HepG2 (cell line): ENCODE measurements around the gene PXDC1. TPM values are rescaled to one million over a fixed set of nuclear protein-coding genes. Genes with fewer than 3 reads are reported as not detected.

ENCODE experiments used
- ELF1 ChIP-seq: sonication (generic); formaldehyde crosslinking; IDR thresholded peaks from 2 replicates; pipeline ENCODE4 v1.4.0; 2020; ENCODE audit warnings: missing genetic modification reagents
- HNRNPL ChIP-seq: fragments of 200-400 bp; formaldehyde crosslinking; IDR thresholded peaks from 2 replicates; pipeline ENCODE4 v1.6.1; 2017; ENCODE audit warnings: mild to moderate bottlenecking, low read depth, low read length
- HNRNPLL ChIP-seq: fragments of 200-400 bp; formaldehyde crosslinking; IDR thresholded peaks from 2 replicates; pipeline ENCODE4 v1.6.1; 2017; ENCODE audit warnings: mild to moderate bottlenecking, low read depth, low read length; ENCODE audit not compliant: poor library complexity, severe bottlenecking
- HOXA5 ChIP-seq: sonication (generic); formaldehyde crosslinking; IDR thresholded peaks from 2 replicates; pipeline ENCODE4 v1.4.0; 2020; ENCODE audit warnings: missing genetic modification reagents
- HOXA9 ChIP-seq: sonication (generic); formaldehyde crosslinking; IDR thresholded peaks from 2 replicates; pipeline ENCODE4 v1.8.1; 2022; ENCODE audit warnings: missing genetic modification reagents, mild to moderate bottlenecking, moderate library complexity, borderline replicate concordance
- KAT7 ChIP-seq: IDR thresholded peaks from 2 replicates; pipeline ENCODE4 v1.6.1; 2018; ENCODE audit warnings: borderline replicate concordance, missing compliant biosample characterization
- KDM1A ChIP-seq: IDR thresholded peaks from 2 replicates; pipeline ENCODE4 v1.6.1; 2016; ENCODE audit warnings: missing compliant biosample characterization
- NONO ChIP-seq, 2 experiments: fragments of 450-650 bp in 1 of 2; sonication (generic) in 1 of 2; formaldehyde crosslinking in 1 of 2; IDR thresholded peaks in 1 of 2; conservative IDR thresholded peaks in 1 of 2; 2 replicates each; pipeline versions ENCODE4 v1.6.1 to v1.8.0; 2017 to 2022; ENCODE audit warnings: mild to moderate bottlenecking in 1 of 2, missing genetic modification reagents in 1 of 2, moderate library complexity in 1 of 2
- NPAS2 ChIP-seq: sonication (generic); formaldehyde crosslinking; IDR thresholded peaks from 2 replicates; pipeline ENCODE4 v1.8.0; 2022; ENCODE audit warnings: mild to moderate bottlenecking, missing genetic modification reagents, borderline replicate concordance
- PCBP1 ChIP-seq: fragments of 200-400 bp; formaldehyde crosslinking; IDR thresholded peaks from 2 replicates; pipeline ENCODE4 v1.6.1; 2017; ENCODE audit warnings: mild to moderate bottlenecking, low read depth, low read length, borderline replicate concordance
- SALL2 ChIP-seq: sonication (generic); formaldehyde crosslinking; IDR thresholded peaks from 2 replicates; pipeline ENCODE4 v1.8.1; 2023; ENCODE audit warnings: mild to moderate bottlenecking, missing genetic modification reagents, inconsistent platforms
- SIN3B ChIP-seq: fragments of 150-350 bp; IDR thresholded peaks from 2 replicates; pipeline ENCODE4 v1.6.1; 2014; ENCODE audit warnings: low read length
- SRSF4 ChIP-seq: fragments of 200-400 bp; formaldehyde crosslinking; IDR thresholded peaks from one replicate; pipeline ENCODE4 v1.6.1; 2018; ENCODE audit warnings: mild to moderate bottlenecking, low read depth, low read length, moderate library complexity; ENCODE audit not compliant: poor library complexity, severe bottlenecking
- U2AF1 ChIP-seq: fragments of 200-400 bp; formaldehyde crosslinking; optimal IDR thresholded peaks from 2 replicates; pipeline ENCODE3; 2017; ENCODE audit warnings: mild to moderate bottlenecking, low read depth, low read length
- XRCC5 ChIP-seq: fragments of 200-400 bp; formaldehyde crosslinking; optimal IDR thresholded peaks from 2 replicates; pipeline ENCODE3; 2017; ENCODE audit warnings: mild to moderate bottlenecking, low read length
- ZFP36L2 ChIP-seq: sonication (generic); formaldehyde crosslinking; IDR thresholded peaks from 2 replicates; pipeline ENCODE4 v1.4.0; 2020; ENCODE audit warnings: missing genetic modification reagents
- ZNF468 ChIP-seq: sonication (generic); formaldehyde crosslinking; IDR thresholded peaks from 2 replicates; pipeline ENCODE4 v1.8.0; 2022; ENCODE audit warnings: mild to moderate bottlenecking, moderate library complexity, missing genetic modification reagents
- ZNF552 ChIP-seq: sonication (generic); formaldehyde crosslinking; IDR thresholded peaks from 2 replicates; pipeline ENCODE4 v1.9.0; 2022; ENCODE audit warnings: missing genetic modification reagents, mild to moderate bottlenecking, borderline replicate concordance
- ZNF558 ChIP-seq: sonication (generic); formaldehyde crosslinking; IDR thresholded peaks from 2 replicates; pipeline ENCODE4 v1.9.0; 2022; ENCODE audit warnings: mild to moderate bottlenecking, missing genetic modification reagents, borderline replicate concordance
- ZNF660 ChIP-seq: sonication (generic); formaldehyde crosslinking; IDR thresholded peaks from 2 replicates; pipeline ENCODE4 v1.5.1; 2020; ENCODE audit warnings: mild to moderate bottlenecking, low read depth, missing genetic modification reagents, borderline replicate concordance
- ZNF772 ChIP-seq: sonication (generic); formaldehyde crosslinking; IDR thresholded peaks from 2 replicates; pipeline ENCODE4 v1.5.0; 2020; ENCODE audit warnings: mild to moderate bottlenecking, missing genetic modification reagents
- ZNF879 ChIP-seq: sonication (generic); formaldehyde crosslinking; IDR thresholded peaks from 2 replicates; pipeline ENCODE4 v1.8.1; 2023; ENCODE audit warnings: missing genetic modification reagents
- polyA plus RNA-seq, 8 experiments: library from polyadenylated mRNA; depleted of rRNA in 3 of 8; stranded (reverse) in 7 of 8; unstranded in 1 of 8; fragments of >200 nt; fragmentation: Illumina TruSeq in 4 of 8; extraction: Trizol in 4 of 8; gene quantifications; 2 replicates each; pipeline versions ENCODE4 v1.2.1 to v1.2.3, GENCODE V29; 2011 to 2016; ENCODE audit warnings: low read depth in 4 of 8, missing spikeins in 1 of 8, mixed read lengths in 1 of 8; ENCODE audit not compliant: insufficient read depth in 1 of 8
- total RNA-seq, 5 experiments: library from RNA; depleted of rRNA; stranded (reverse); fragments of >200 nt; fragmentation: Illumina TruSeq; extraction: Trizol; gene quantifications; 2 replicates each; pipeline ENCODE4 v1.2.3, GENCODE V29; 2016; ENCODE audit warnings: low read depth in 1 of 5
- TF ChIP-seq, protein P1 (sequence below): IDR thresholded peaks from 2 replicates; pipeline ENCODE4 v1.6.1; 2016; ENCODE audit warnings: mild to moderate bottlenecking
- TF ChIP-seq, protein P2 (sequence below): sonication (generic); formaldehyde crosslinking; conservative IDR thresholded peaks from 2 replicates; pipeline ENCODE4 v1.8.0; 2022; ENCODE audit warnings: missing genetic modification reagents
- TF ChIP-seq, protein P3 (sequence below): sonication (generic); formaldehyde crosslinking; IDR thresholded peaks from 2 replicates; pipeline ENCODE4 v1.8.1; 2023; ENCODE audit warnings: missing genetic modification reagents, mild to moderate bottlenecking, borderline replicate concordance
- TF ChIP-seq, protein P4 (sequence below): sonication (generic); formaldehyde crosslinking; IDR thresholded peaks from 2 replicates; pipeline ENCODE4 v1.5.1; 2020; ENCODE audit warnings: missing genetic modification reagents, mild to moderate bottlenecking, borderline replicate concordance
- TF ChIP-seq, protein P5 (sequence below): IDR thresholded peaks from 2 replicates; pipeline ENCODE4 v1.6.1; 2016; ENCODE audit warnings: low read depth, borderline replicate concordance

Gene PXDC1
- total and polyA plus RNA-seq, 2 of the 13 experiments (the other 11 are each of a cell fraction or from before 2014, with no cell fraction given), result 32.4 to 34.7 TPM

DNA sequence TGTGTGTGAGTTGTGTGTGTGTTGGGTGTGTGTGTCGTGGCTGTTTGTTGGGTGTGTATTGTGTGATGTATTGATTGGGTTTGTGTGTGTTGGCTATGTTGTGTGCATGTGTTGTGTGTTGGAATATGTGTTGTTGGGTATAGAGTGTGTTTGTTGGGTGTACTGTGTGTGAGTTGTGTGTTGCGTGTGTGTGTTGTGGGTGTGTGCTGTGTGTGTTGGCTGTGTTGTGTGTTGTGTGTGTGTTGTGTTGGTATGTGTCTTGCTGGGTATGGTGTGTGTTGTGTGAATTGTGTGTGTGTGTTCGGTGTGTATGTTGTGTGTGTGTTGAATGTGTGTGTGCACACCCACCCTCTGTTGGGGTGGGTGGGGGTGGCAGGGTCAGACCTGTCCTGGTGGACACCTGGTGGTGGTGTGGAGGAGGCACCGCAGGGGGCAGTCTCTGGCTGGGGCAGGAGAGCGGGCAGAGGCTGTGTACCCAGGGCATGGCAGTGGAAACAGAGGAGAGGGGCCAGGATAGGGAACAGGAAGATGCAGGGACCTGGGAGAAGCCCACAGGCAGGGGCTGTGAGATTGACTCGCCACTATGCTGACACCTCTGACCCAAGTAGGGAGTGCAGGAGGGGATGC, 25.5 kb upstream of the PXDC1 start (continued):
- TF ChIP-seq, protein P1, sequence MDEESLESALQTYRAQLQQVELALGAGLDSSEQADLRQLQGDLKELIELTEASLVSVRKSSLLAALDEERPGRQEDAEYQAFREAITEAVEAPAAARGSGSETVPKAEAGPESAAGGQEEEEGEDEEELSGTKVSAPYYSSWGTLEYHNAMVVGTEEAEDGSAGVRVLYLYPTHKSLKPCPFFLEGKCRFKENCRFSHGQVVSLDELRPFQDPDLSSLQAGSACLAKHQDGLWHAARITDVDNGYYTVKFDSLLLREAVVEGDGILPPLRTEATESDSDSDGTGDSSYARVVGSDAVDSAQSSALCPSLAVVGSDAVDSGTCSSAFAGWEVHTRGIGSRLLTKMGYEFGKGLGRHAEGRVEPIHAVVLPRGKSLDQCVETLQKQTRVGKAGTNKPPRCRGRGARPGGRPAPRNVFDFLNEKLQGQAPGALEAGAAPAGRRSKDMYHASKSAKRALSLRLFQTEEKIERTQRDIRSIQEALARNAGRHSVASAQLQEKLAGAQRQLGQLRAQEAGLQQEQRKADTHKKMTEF (CRISPR knock-in tag), result no peak
- TF ChIP-seq ZFP36L2 (CRISPR knock-in tag) (no peak), U2AF1 (no peak), ZNF558 (CRISPR knock-in tag) (no peak), KDM1A (CRISPR knock-in tag) (no peak), SALL2 (CRISPR knock-in tag) (0 out of 2 replicates have a peak, but pooled peaks have one; percentile 30), SRSF4 (no peak), PCBP1 (peak; percentile 77; the same call in 1 of the 2 replicates), NONO (IDR thresholded peaks at IDR 0.05) (peak; percentile 55; the same call in 1 of the 2 replicates), NONO (CRISPR knock-in tag; conservative IDR thresholded peaks at IDR 0.05) (no peak), HOXA9 (peak; percentile 50; the same call in 1 of the 2 replicates), SIN3B (no peak), HOXA5 (no peak), ZNF552 (CRISPR knock-in tag) (no peak), ZNF660 (CRISPR knock-in tag) (no peak), XRCC5 (peak; percentile 39), HNRNPLL (no peak), NPAS2 (CRISPR knock-in tag) (no peak), ZNF468 (CRISPR knock-in tag) (no peak), ELF1 (CRISPR knock-in tag) (no peak), ZNF772 (CRISPR knock-in tag) (no peak), ZNF879 (no peak), KAT7 (CRISPR knock-in tag) (no peak), HNRNPL (peak; percentile 96)
- TF ChIP-seq, protein P2, sequence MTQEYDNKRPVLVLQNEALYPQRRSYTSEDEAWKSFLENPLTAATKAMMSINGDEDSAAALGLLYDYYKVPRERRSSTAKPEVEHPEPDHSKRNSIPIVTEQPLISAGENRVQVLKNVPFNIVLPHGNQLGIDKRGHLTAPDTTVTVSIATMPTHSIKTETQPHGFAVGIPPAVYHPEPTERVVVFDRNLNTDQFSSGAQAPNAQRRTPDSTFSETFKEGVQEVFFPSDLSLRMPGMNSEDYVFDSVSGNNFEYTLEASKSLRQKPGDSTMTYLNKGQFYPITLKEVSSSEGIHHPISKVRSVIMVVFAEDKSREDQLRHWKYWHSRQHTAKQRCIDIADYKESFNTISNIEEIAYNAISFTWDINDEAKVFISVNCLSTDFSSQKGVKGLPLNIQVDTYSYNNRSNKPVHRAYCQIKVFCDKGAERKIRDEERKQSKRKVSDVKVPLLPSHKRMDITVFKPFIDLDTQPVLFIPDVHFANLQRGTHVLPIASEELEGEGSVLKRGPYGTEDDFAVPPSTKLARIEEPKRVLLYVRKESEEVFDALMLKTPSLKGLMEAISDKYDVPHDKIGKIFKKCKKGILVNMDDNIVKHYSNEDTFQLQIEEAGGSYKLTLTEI (CRISPR knock-in tag), result no peak
- TF ChIP-seq, protein P3, sequence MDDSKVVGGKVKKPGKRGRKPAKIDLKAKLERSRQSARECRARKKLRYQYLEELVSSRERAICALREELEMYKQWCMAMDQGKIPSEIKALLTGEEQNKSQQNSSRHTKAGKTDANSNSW (CRISPR knock-in tag), result no peak
- TF ChIP-seq, protein P4, sequence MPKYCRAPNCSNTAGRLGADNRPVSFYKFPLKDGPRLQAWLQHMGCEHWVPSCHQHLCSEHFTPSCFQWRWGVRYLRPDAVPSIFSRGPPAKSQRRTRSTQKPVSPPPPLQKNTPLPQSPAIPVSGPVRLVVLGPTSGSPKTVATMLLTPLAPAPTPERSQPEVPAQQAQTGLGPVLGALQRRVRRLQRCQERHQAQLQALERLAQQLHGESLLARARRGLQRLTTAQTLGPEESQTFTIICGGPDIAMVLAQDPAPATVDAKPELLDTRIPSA (CRISPR knock-in tag), result no peak
- TF ChIP-seq, protein P5, sequence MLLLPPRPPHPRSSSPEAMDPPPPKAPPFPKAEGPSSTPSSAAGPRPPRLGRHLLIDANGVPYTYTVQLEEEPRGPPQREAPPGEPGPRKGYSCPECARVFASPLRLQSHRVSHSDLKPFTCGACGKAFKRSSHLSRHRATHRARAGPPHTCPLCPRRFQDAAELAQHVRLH (CRISPR knock-in tag), result peak; percentile 28; the same call in 1 of the 2 replicates
